ENCODE measurements around the gene PTPN18.

PTPN18 gene

DNA sequence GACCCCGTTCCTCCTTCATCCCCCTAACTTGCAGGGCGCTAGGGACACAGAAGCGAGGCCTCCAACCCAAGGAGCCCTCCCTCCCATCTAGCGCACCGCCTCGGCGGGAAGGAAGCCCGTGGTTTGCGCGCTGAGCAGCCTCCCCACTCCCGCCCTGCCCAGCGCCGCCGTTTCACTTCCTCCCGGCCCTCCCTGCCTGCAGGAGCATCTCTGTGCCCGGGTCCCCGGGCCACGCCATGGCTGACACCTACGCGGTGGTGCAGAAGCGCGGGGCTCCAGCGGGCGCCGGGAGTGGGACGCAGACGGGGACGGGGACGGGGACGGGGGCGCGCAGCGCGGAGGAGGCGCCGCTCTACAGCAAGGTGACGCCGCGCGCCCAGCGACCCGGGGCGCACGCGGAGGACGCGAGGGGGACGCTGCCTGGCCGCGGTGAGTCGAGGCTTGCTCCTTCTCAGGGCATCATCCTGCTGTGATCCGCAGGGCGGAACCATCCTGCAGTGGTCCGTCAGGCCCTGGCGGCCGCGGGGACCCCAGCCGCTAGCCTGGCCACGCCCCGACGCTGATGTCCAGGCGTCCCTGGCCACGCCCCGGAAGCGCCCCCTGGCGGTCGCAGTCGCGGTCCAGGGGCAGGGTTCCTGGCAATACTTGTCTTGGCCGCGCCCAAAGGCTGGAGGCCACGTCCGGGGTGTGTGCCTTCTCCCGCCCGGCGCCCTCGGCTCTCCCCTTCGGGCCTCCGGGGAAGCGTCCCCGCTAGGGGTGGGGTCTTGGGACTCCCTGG, 16.4 kb downstream of the PTPN18 start:
- Histone ChIP-seq H3K36me3 (ENCODE audit: control insufficient read depth, insufficient read depth, low read length) (peaks cover 2% of the 10 kb centered on the region; the same call in 1 of the 2 replicates), H3K4me3 (replicated peaks; ENCODE audit: low read depth, low read length) (peak overlapping the region; percentile 92), H3K27me3 (replicated peaks; ENCODE audit: control insufficient read depth, insufficient read depth, low read length) (no peaks in the 10 kb centered on the region)
- DNase-seq (ENCODE audit: extremely low read depth, insufficient read length) = peak; percentile 92
- TF ChIP-seq, protein P1, sequence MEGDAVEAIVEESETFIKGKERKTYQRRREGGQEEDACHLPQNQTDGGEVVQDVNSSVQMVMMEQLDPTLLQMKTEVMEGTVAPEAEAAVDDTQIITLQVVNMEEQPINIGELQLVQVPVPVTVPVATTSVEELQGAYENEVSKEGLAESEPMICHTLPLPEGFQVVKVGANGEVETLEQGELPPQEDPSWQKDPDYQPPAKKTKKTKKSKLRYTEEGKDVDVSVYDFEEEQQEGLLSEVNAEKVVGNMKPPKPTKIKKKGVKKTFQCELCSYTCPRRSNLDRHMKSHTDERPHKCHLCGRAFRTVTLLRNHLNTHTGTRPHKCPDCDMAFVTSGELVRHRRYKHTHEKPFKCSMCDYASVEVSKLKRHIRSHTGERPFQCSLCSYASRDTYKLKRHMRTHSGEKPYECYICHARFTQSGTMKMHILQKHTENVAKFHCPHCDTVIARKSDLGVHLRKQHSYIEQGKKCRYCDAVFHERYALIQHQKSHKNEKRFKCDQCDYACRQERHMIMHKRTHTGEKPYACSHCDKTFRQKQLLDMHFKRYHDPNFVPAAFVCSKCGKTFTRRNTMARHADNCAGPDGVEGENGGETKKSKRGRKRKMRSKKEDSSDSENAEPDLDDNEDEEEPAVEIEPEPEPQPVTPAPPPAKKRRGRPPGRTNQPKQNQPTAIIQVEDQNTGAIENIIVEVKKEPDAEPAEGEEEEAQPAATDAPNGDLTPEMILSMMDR (IDR thresholded peaks at IDR 0.05; ENCODE audit: insufficient read depth, low read length, poor library complexity, severe bottlenecking) = peak; percentile 76

DNA sequence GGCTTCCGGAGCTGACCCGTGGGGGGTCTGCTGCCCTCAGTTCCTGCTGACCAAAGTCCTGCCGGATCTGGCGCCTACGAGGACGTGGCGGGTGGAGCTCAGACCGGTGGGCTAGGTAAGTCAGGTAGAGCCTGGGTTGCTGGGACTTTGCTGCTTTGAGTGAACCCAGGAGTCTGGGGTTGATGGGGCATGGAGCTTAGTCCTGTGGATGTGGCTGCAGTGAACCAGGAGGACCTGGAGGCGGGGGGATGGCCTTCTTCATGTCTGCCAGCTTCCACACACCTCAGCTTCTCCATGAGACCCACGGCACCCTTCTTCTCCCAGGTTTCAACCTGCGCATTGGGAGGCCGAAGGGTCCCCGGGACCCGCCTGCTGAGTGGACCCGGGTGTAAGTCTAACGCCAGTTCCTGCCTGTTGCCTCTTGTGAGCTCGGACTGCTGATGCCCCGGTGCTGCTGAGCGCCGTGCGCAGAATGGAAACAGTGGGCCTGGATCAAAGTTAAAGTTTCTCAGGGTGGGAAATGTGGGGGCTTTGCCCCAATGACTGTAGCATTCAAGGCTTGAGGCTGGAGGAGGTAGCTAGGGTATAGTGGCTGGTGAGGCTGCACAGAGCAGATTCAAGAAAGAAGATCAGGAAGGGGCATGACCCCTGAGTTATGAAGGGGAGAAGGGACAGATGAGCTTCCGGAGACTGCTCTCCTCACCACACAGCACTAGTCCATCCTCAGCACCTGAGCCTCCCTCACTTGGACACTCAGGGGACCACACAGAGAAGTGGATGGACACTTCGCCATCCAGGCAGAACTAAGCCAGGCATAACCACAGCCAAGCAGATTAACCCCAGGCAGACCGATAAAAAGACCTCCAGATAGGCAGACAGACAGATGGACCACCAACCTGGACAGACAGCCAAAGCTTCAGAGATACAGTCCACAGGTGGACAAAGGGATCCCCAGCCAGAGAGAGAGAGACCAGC, 17.3 kb downstream of the PTPN18 start:
- DNase-seq (ENCODE audit: extremely low read depth, insufficient read length) = no peak
- Histone ChIP-seq H3K27me3 (replicated peaks; ENCODE audit: control insufficient read depth, insufficient read depth, low read length) (no peaks in the 10 kb centered on the region), H3K36me3 (ENCODE audit: control insufficient read depth, insufficient read depth, low read length) (peaks cover 2% of the 10 kb centered on the region; the same call in 1 of the 2 replicates), H3K4me3 (replicated peaks; ENCODE audit: low read depth, low read length) (peak overlapping the region; percentile 92)
- TF ChIP-seq, protein P1 (IDR thresholded peaks at IDR 0.05; ENCODE audit: insufficient read depth, low read length, poor library complexity, severe bottlenecking) = no peak

DNA sequence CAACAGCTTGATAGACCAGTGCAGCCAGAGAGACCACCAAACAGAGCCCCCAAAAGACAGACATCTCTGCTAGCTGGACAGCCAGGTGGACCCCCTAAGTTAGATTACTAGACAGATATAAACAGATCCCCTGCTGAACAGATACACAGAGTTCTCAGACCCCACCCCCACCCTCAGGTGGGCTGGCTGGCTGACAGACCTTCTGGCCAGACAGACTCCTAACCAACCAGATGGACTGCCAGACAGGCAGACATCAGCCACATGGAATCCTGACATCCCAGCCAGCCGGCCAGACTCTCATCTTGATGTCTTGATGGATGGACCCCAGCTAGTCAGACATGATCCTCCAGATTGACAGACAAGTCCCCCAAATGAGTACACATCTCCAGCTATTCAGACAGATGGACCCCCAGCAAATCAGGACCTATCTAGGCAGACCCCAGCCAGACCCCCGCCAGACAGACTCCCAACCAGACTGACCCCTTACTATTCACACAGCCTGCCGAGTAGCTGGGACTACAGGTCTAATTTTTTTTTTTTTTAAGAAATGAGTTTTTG, 18.0 kb downstream of the PTPN18 start:
- TF ChIP-seq, protein P1 (IDR thresholded peaks at IDR 0.05; ENCODE audit: insufficient read depth, low read length, poor library complexity, severe bottlenecking) = no peak
- DNase-seq (ENCODE audit: extremely low read depth, insufficient read length) = no peak
- Histone ChIP-seq H3K4me3 (replicated peaks; ENCODE audit: low read depth, low read length) (peak overlapping the region; percentile 92), H3K27me3 (replicated peaks; ENCODE audit: control insufficient read depth, insufficient read depth, low read length) (no peaks in the 10 kb centered on the region), H3K36me3 (ENCODE audit: control insufficient read depth, insufficient read depth, low read length) (peaks cover 2% of the 10 kb centered on the region; the same call in 1 of the 2 replicates)

DNA sequence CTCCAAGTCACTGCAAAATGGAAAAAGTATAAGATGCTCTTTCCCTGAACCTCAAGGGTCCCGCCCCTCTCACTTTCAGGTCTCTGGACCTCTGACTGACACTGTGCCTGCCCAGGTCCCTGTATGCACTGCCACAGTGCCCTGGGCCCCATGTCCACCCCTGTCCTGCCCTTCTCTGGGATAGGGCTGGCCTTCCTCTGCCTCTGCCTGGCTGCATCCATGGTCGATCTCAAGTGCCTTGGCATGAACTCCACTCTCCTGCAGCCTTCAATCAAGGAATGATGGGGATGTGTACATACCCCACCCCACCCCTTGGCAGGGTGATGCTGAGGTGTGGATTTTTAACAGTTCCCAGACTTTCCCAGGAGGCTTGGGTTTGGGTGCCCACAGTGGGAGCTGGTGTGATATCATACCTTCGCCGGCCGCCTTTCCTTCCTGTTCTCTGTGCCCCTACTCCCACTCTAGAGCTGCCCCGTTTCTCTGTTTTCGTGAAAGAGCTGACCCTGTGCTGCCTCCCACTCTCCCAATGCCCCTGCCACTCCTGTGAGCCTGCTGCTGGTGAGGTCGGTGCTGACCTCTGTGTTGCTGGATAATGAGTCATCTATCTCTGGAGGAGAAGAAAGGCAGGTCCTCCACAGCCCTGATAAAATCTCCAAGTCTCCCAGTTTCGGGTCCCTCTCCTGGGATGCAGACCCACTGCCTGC, 18.9 kb downstream of the PTPN18 start:
- H3K4me3 ChIP-seq (replicated peaks; ENCODE audit: low read depth, low read length) = no peak overlapping the region
- peaks cover 2% of the 10 kb centered on the region; the same call in 1 of the 2 replicates for H3K36me3 ChIP-seq (ENCODE audit: control insufficient read depth, insufficient read depth, low read length)
- no peak for DNase-seq (ENCODE audit: extremely low read depth, insufficient read length)
- no peaks in the 10 kb centered on the region for H3K27me3 ChIP-seq (replicated peaks; ENCODE audit: control insufficient read depth, insufficient read depth, low read length)
- TF ChIP-seq, protein P1 (IDR thresholded peaks at IDR 0.05; ENCODE audit: insufficient read depth, low read length, poor library complexity, severe bottlenecking) = no peak
